Urinary bladder (tissue), 4 donors: ENCODE measurements around the gene SLC4A3. TPM values are rescaled to one million over a fixed set of nuclear protein-coding genes. Genes with fewer than 3 reads are reported as not detected.
"Not testable (repeated sequence)": the region's sequence is repeated elsewhere in the genome, so short reads cannot be mapped to it uniquely, and the experiment has no call there.

ENCODE experiments used
- DNase-seq: peaks from one replicate; pipeline ENCODE4 v3.0.0-alpha.2; 2015; ENCODE audit errors: extremely low spot score
- H3K27ac ChIP-seq: one replicate; pipeline ENCODE4 v1.5.1; 2013; ENCODE audit warnings: low read depth, mild to moderate bottlenecking, moderate library complexity
- H3K36me3 ChIP-seq: one replicate; pipeline ENCODE4 v1.6.1; 2013; ENCODE audit warnings: mild to moderate bottlenecking, moderate library complexity; ENCODE audit not compliant: insufficient read depth
- H3K4me1 ChIP-seq: one replicate; pipeline ENCODE4 v1.6.1; 2013; ENCODE audit warnings: mild to moderate bottlenecking, moderate library complexity; ENCODE audit not compliant: insufficient read depth
- H3K4me3 ChIP-seq: one replicate; pipeline ENCODE4 v1.5.1; 2013; ENCODE audit warnings: low read depth, low read length
- whole genome bisulfite sequencing: extraction: QIAGEN DNeasy Blood & Tissue Kit; methylation state at CpG from one replicate; pipeline ENCODE4 v1.1.7; 2013; 5-methylcytosine and 5-hydroxymethylcytosine counted together
- polyA plus RNA-seq: library from polyadenylated mRNA; stranded (reverse); fragments of 200-250 nt; gene quantifications from one replicate; pipeline ENCODE4 v1.2.3, GENCODE V29; 2013
- total RNA-seq: library from RNA; depleted of rRNA; stranded (reverse); fragments of >200 nt; gene quantifications from one replicate; pipeline ENCODE4 v1.2.3, GENCODE V29; 2014
- donor health status: healthy with polysubstance abuse.
- donor health status: healthy.

The SLC4A3 gene
- total and polyA plus RNA-seq, 2 donors: 1.3 to 2.6 TPM

- no peaks in the 10 kb centered on the region for H3K4me1 ChIP-seq
- WGBS: 96% methylated on average over 1 of the region's 1 CpG
- H3K27ac ChIP-seq: no peak overlapping the region
- no peaks in the 10 kb centered on the region for H3K36me3 ChIP-seq
- H3K4me3 ChIP-seq: no peak overlapping the region
- DNase-seq: no peak
These were observed 52.1 kb downstream of the SLC4A3 start for GRCh38 chr2:219679571-219679970.

DNA sequence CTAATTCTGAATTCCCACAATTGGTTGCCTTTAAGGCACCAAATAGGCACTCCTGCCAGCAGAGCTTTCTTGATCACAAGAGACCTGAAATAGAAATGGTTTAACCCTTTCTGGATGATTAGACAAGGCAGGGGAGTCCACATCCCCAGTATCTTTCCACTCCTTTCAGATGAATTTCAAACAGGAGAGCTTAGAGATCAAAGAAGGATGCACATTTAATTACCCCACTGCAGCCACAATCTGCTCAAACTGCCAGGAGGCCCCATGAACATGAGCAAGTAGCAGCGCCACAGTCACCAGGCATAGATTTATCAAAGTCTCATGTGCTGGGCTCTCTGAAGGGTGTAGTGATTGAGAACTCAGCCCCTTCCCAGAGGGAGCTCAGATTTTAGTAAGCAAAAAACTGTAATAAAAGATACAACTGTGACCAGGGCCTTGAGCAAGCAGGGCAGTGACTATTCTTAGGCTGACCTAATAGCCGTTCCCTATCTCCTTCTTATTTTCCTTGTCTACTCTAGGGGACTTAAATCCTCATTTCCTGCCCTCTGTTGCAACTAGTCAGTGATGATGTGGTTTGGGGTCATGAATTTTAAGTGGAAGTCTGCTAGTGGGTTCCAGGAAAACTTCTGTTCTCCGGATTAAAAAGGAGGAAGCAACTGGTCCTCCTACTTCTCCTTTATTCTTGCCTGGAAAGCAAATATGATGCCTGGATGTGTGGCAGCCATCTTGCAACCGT, 53.7 kb downstream of the SLC4A3 start:
- Histone ChIP-seq H3K27ac (no peak overlapping the region), H3K4me3 (no peak overlapping the region), H3K36me3 (no peaks in the 10 kb centered on the region), H3K4me1 (peaks cover 1% of the 10 kb centered on the region)
- DNase-seq: no peak
- 89% methylated on average over 4 of the region's 4 CpGs for WGBS

DNA sequence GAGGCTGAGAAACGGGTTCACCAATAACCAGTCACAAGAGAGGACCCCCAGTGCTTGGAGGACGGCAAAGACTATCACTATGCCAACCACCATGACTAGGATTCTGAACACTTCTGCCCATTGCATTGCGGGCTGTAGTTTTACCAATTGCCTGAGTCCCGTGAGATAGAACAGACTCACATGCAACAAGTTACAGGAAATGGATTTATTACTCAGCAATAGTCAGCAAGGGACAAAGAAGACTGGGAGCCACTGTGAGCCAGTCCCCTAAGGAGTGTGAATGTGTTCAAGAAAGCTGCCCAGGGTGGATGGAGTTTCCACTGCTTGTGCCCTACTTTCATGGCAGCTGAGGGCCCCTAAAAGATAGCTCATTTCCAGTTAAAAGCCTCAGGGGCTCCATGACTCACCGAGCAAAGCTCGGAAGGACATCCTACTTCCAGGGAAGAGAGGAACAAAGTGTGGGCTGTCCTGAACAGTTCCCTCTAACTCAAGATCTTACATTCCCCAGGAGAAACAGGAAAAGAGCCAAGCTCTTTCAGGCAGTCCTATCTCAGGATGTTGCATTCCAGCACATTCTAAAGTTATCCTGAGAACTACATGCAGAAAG, 54.4 kb downstream of the SLC4A3 start:
- Histone ChIP-seq H3K4me3 (no peak overlapping the region), H3K36me3 (no peaks in the 10 kb centered on the region), H3K27ac (no peak overlapping the region), H3K4me1 (peaks cover 1% of the 10 kb centered on the region)
- 70% methylated on average over 6 of the region's 6 CpGs for WGBS
- DNase-seq: no peak

- H3K27ac ChIP-seq, H3K4me1 ChIP-seq, DNase-seq, H3K36me3 ChIP-seq, H3K4me3 ChIP-seq: not testable (repeated sequence)
- 88% methylated on average over 2 of the region's 2 CpGs for WGBS
These were observed 56.0 kb downstream of the SLC4A3 start for GRCh38 chr2:219683474-219683873.

DNA sequence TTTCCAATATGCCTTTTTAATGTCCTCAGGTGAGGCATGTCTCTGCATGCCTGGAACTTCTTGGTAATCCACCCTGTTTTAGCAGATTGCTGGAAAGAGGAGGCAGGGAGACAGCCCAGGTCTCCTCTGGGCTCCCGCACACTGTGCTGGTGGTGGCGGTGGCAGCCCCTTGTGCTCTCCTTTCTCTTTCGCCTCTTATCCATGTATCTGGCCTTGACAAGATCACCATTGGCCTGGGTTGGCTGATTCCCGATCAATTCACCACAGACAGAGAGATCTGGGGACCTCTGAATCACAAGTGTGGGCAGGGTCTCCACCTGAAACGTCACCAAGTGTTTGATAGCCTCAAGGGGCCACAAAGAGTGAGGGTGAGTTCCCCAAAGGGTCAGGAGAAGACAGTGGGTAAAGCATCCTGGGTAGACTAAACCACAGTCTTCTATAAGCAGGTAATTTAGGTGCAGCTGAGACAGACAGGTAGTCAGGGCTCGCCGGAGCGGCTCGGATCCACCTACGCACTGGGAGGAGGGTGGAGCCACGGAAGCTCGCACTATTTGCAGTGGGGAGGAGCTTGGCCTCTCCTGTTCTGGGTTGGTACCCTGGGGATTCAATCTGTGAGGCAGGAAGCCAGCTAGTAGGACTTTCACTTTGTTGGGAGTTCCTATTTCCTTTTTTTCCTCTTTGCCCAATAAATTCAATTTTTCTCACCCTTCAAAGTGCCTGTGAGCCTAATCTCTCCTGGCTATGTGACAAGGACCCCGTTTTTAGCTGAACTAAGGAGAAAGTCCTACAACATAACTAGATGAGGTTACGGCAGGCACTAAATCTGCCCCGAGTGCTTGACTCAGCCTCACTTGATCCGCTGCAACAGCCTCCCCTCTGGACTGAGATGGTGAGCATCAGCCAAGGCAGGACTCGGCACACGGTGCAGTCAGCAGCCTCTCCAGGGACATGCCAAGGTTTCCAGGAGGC, 57.6 kb downstream of the SLC4A3 start:
- H3K36me3 ChIP-seq: no peaks in the 10 kb centered on the region
- DNase-seq: peak; percentile 69
- H3K4me3 ChIP-seq: peak overlapping the region; percentile 28
- peak overlapping the region; percentile 63 for H3K27ac ChIP-seq
- 31% methylated on average over 18 of the region's 18 CpGs for WGBS
- peaks cover 1% of the 10 kb centered on the region for H3K4me1 ChIP-seq

GRCh38 chr2:219687272-219687671, 59.8 kb downstream of the SLC4A3 start:
- H3K4me3 ChIP-seq: no peak overlapping the region
- DNase-seq: no peak
- no peak overlapping the region for H3K27ac ChIP-seq
- 72% methylated on average over 3 of the region's 3 CpGs for WGBS
- no peaks in the 10 kb centered on the region for H3K36me3 ChIP-seq
- H3K4me1 ChIP-seq: peaks cover 1% of the 10 kb centered on the region

- DNase-seq: no peak
- Histone ChIP-seq H3K4me3 (no peak overlapping the region), H3K4me1 (peaks cover 1% of the 10 kb centered on the region), H3K27ac (no peak overlapping the region), H3K36me3 (no peaks in the 10 kb centered on the region)
- WGBS: 89% methylated on average over 19 of the region's 19 CpGs
These were observed 60.6 kb downstream of the SLC4A3 start for GRCh38 chr2:219687882-219688559.

GRCh38 chr2:219688560-219689445, 61.4 kb downstream of the SLC4A3 start:
- Histone ChIP-seq H3K27ac (no peak overlapping the region), H3K36me3 (no peaks in the 10 kb centered on the region), H3K4me3 (no peak overlapping the region), H3K4me1 (peaks cover 1% of the 10 kb centered on the region)
- DNase-seq: no peak
- WGBS: 54% methylated on average over 23 of the region's 23 CpGs

DNA sequence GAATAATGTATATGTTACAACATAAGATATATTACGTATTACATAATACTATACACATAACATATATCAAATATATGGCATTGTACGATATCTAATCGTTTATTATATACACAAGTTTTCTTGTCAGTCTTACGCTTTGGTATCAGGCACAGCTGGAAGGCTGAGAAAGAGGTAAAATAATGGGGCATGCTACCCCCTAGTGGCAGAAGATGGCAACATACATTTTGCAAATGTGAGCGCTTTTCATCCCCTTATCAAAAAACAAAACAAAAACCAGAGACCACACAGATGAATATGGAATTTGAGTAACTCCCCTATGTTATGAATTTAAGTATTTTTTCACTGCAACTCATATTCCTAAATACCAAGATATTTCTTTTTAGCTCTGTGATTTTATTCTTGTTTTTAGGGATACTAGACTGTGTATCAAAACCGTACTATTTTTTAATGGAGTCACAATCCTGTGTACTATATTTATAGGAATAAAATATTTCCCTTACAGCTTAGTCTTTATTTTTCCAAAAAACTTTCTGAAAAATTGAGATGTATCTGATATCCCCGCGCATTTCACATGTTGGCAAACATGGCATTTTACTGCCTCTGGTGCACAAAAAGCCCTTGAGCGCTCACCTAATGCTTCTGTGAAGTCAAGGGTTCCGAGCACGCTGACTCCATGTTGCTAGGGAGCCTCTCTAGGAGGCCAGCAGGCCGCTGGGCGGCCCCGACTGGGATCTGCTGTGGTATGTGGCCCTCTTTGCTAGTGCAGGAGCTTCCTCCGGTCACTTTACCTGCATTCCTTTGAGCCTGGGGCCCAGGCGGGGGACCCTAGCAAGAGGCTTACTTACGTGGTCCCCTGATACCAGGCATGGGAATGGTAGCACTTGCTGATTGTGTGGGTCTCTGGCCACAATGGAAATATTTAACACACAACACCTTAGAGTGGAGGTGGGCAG, 62.5 kb downstream of the SLC4A3 start:
- no peak overlapping the region for H3K27ac ChIP-seq
- 46% methylated on average over 17 of the region's 17 CpGs for WGBS
- peaks cover 1% of the 10 kb centered on the region for H3K4me1 ChIP-seq
- no peak overlapping the region for H3K4me3 ChIP-seq
- no peaks in the 10 kb centered on the region for H3K36me3 ChIP-seq
- DNase-seq: no peak

DNA sequence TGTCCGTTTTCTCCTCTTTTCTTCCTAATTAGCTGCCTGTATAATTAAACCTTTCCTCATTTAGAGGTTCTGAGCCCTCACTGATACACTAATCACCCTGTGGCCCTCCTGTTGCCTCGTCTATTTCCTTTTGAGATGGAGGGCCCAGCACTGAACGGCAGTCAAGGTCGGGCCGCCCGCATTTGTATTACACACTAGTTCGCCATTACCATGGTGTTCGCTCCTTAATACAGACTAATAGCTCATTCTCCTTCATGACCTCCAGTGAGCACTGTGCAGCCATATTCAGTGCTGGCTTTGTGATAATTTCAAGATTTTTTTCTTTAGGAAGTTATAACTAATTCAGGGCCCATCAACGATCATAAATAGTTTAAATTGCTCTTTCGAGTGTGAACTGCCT, 64.1 kb downstream of the SLC4A3 start:
- Histone ChIP-seq H3K4me3 (no peak overlapping the region), H3K27ac (no peak overlapping the region), H3K36me3 (no peaks in the 10 kb centered on the region), H3K4me1 (no peaks in the 10 kb centered on the region)
- 82% methylated on average over 10 of the region's 10 CpGs for WGBS
- DNase-seq: no peak
